NT2/D1 (cell line): ENCODE measurements around the gene GRM2.

Experiments
- DNase-seq: peaks from one replicate; pipeline ENCODE4 v3.0.0-alpha.2; 2011; ENCODE audit warnings: low read depth, low spot score
- H3K27me3 ChIP-seq: 2 replicates; pipeline ENCODE4 v1.6.0; 2011; ENCODE audit warnings: mild to moderate bottlenecking; ENCODE audit not compliant: insufficient read length, insufficient read depth
- H3K36me3 ChIP-seq: 2 replicates; pipeline ENCODE4 v1.6.1; 2011; ENCODE audit warnings: mild to moderate bottlenecking, low read length, mixed read lengths; ENCODE audit not compliant: insufficient read depth, insufficient read length
- H3K4me1 ChIP-seq: 2 replicates; pipeline ENCODE4 v1.5.1; 2011; ENCODE audit not compliant: insufficient read depth, insufficient read length
- H3K4me3 ChIP-seq: 2 replicates; pipeline ENCODE4 v1.5.1; 2011; ENCODE audit warnings: low read depth; ENCODE audit not compliant: insufficient read length
- H3K9ac ChIP-seq: 2 replicates; pipeline ENCODE4 v1.6.0; 2011; ENCODE audit warnings: low read depth; ENCODE audit not compliant: insufficient read length
- H3K9me3 ChIP-seq: 2 replicates; pipeline ENCODE4 v1.5.1; 2011; ENCODE audit warnings: mild to moderate bottlenecking, low read length; ENCODE audit not compliant: insufficient read depth
- SUZ12 ChIP-seq: IDR thresholded peaks from 2 replicates; pipeline ENCODE4 v1.6.1; 2011; ENCODE audit not compliant: insufficient read length, insufficient read depth; ENCODE audit errors: extremely low read depth
- YY1 ChIP-seq: IDR thresholded peaks from 2 replicates; pipeline ENCODE4 v1.6.1; 2011; ENCODE audit not compliant: insufficient read length, insufficient read depth
- ZNF274 ChIP-seq: IDR thresholded peaks from 2 replicates; pipeline ENCODE4 v1.6.1; 2011; ENCODE audit warnings: mild to moderate bottlenecking, low read depth, low read length

Gene GRM2

GRCh38 chr3:51712963-51713362 is 6.1 kb downstream of the GRM2 start:
- H3K4me3 ChIP-seq: no peak overlapping the region
- H3K9me3 ChIP-seq: no peaks in the 10 kb centered on the region
- no peak for DNase-seq
- peaks cover 14% of the 10 kb centered on the region for H3K36me3 ChIP-seq
- TF ChIP-seq ZNF274 (no peak), SUZ12 (no peak), YY1 (no peak)
- H3K4me1 ChIP-seq: peaks cover 2% of the 10 kb centered on the region
- H3K9ac ChIP-seq: no peak overlapping the region
- peaks cover 13% of the 10 kb centered on the region for H3K27me3 ChIP-seq

GRCh38 chr3:51715231-51715976 is 8.5 kb downstream of the GRM2 start:
- Histone ChIP-seq H3K9me3 (no peaks in the 10 kb centered on the region), H3K4me1 (peaks cover 2% of the 10 kb centered on the region), H3K9ac (no peak overlapping the region), H3K36me3 (peaks cover 14% of the 10 kb centered on the region), H3K27me3 (no peaks in the 10 kb centered on the region), H3K4me3 (no peak overlapping the region)
- DNase-seq: no peak
- TF ChIP-seq SUZ12: no peak
- TF ChIP-seq ZNF274: no peak
- TF ChIP-seq YY1: no peak

GRCh38 chr3:51715977-51716294 is 9.1 kb downstream of the GRM2 start:
- TF ChIP-seq SUZ12 (no peak), ZNF274 (no peak), YY1 (no peak)
- no peak for DNase-seq
- Histone ChIP-seq H3K9me3 (no peaks in the 10 kb centered on the region), H3K36me3 (peaks cover 14% of the 10 kb centered on the region), H3K27me3 (no peaks in the 10 kb centered on the region), H3K4me1 (peaks cover 2% of the 10 kb centered on the region), H3K9ac (no peak overlapping the region), H3K4me3 (no peak overlapping the region)

- DNase-seq: no peak
- H3K4me3 ChIP-seq: no peak overlapping the region
- TF ChIP-seq ZNF274 (no peak), SUZ12 (no peak), YY1 (no peak)
- H3K4me1 ChIP-seq: peaks cover 2% of the 10 kb centered on the region
- H3K27me3 ChIP-seq: no peaks in the 10 kb centered on the region
- no peaks in the 10 kb centered on the region for H3K9me3 ChIP-seq
- no peak overlapping the region for H3K9ac ChIP-seq
- H3K36me3 ChIP-seq: peaks cover 14% of the 10 kb centered on the region
These were observed 9.9 kb downstream of the GRM2 start for GRCh38 chr3:51716805-51717204.

GRCh38 chr3:51717446-51717845 is 10.6 kb downstream of the GRM2 start:
- H3K9ac ChIP-seq: no peak overlapping the region
- H3K4me1 ChIP-seq: peaks cover 2% of the 10 kb centered on the region
- peaks cover 13% of the 10 kb centered on the region for H3K36me3 ChIP-seq
- no peaks in the 10 kb centered on the region for H3K27me3 ChIP-seq
- H3K4me3 ChIP-seq: no peak overlapping the region
- no peak for DNase-seq
- no peaks in the 10 kb centered on the region for H3K9me3 ChIP-seq
- TF ChIP-seq ZNF274 (no peak), SUZ12 (no peak), YY1 (no peak)

GRCh38 chr3:51717947-51718346 is 11.1 kb downstream of the GRM2 start:
- no peak overlapping the region for H3K9ac ChIP-seq
- H3K4me1 ChIP-seq: peaks cover 2% of the 10 kb centered on the region
- peaks cover 8% of the 10 kb centered on the region for H3K36me3 ChIP-seq
- TF ChIP-seq YY1: no peak
- TF ChIP-seq SUZ12: no peak
- TF ChIP-seq ZNF274: no peak
- no peaks in the 10 kb centered on the region for H3K27me3 ChIP-seq
- no peak overlapping the region for H3K4me3 ChIP-seq
- H3K9me3 ChIP-seq: no peaks in the 10 kb centered on the region
- no peak for DNase-seq

GRCh38 chr3:51718547-51719409 is 11.9 kb downstream of the GRM2 start:
- Histone ChIP-seq H3K4me3 (no peak overlapping the region), H3K36me3 (peaks cover 4% of the 10 kb centered on the region), H3K9ac (no peak overlapping the region), H3K9me3 (no peaks in the 10 kb centered on the region), H3K27me3 (no peaks in the 10 kb centered on the region), H3K4me1 (peaks cover 2% of the 10 kb centered on the region)
- peak; percentile 84 for DNase-seq
- TF ChIP-seq YY1 (no peak), ZNF274 (no peak), SUZ12 (no peak)
